Central memory CD8-positive, alpha-beta T cell (primary cell): ENCODE data around the gene IGFBP1.

Experiments used
- ATAC-seq: fragments of 150-1000 bp; cut with Tn5 transposase; replicated peaks from 2 replicates; pipeline ENCODE4 v1.10.0; 2022; ENCODE audit warnings: mild to moderate bottlenecking, moderate FRiP score, moderate number of reproducible peaks; ENCODE audit not compliant: poor library complexity, severe bottlenecking; ENCODE audit errors: extremely low read depth
- DNase-seq, 2 donors: peaks; one replicate each; pipeline ENCODE4 v3.0.0; 2021; ENCODE audit warnings: low spot score in 2 of 2
- H3K27ac Mint-ChIP-seq: one replicate; pipeline ENCODE4 v1.8.0; 2022; ENCODE audit warnings: low read depth, mild to moderate bottlenecking, moderate library complexity, mixed read lengths
- H3K27me3 Mint-ChIP-seq: one replicate; pipeline ENCODE4 v1.8.0; 2022; ENCODE audit warnings: mixed read lengths
- H3K36me3 Mint-ChIP-seq: one replicate; pipeline ENCODE4 v1.8.0; 2022; ENCODE audit warnings: mild to moderate bottlenecking, moderate library complexity, mixed read lengths; ENCODE audit not compliant: insufficient read depth
- H3K4me1 Mint-ChIP-seq: one replicate; pipeline ENCODE4 v1.8.0; 2022; ENCODE audit warnings: mixed read lengths
- H3K4me3 Mint-ChIP-seq: one replicate; pipeline ENCODE4 v1.8.0; 2022; ENCODE audit warnings: mild to moderate bottlenecking, moderate library complexity, mixed read lengths
- H3K9me3 Mint-ChIP-seq: one replicate; pipeline ENCODE4 v1.8.0; 2022; ENCODE audit warnings: mixed read lengths

IGFBP1 gene

GRCh38 chr7:45919231-45919784 lies 31.0 kb downstream of the IGFBP1 start:
- Mint-ChIP-seq H3K4me3 (no peak overlapping the region), H3K27me3 (peaks cover 65% of the 10 kb centered on the region), H3K4me1 (peaks cover 13% of the 10 kb centered on the region), H3K27ac (no peak overlapping the region), H3K9me3 (no peaks in the 10 kb centered on the region), H3K36me3 (peaks cover 6% of the 10 kb centered on the region)
- ATAC-seq (no peak), DNase-seq (no peak)

- no peak for DNase-seq
- peak overlapping the region; percentile 41 for H3K27ac Mint-ChIP-seq
- H3K4me1 Mint-ChIP-seq, result peaks cover 13% of the 10 kb centered on the region
- peaks cover 66% of the 10 kb centered on the region for H3K27me3 Mint-ChIP-seq
- no peaks in the 10 kb centered on the region for H3K9me3 Mint-ChIP-seq
- ATAC-seq, result no peak
- peaks cover 6% of the 10 kb centered on the region for H3K36me3 Mint-ChIP-seq
- H3K4me3 Mint-ChIP-seq, result peak overlapping the region; percentile 66
Observed at GRCh38 chr7:45919993-45920459, 31.7 kb downstream of the IGFBP1 start.

DNA sequence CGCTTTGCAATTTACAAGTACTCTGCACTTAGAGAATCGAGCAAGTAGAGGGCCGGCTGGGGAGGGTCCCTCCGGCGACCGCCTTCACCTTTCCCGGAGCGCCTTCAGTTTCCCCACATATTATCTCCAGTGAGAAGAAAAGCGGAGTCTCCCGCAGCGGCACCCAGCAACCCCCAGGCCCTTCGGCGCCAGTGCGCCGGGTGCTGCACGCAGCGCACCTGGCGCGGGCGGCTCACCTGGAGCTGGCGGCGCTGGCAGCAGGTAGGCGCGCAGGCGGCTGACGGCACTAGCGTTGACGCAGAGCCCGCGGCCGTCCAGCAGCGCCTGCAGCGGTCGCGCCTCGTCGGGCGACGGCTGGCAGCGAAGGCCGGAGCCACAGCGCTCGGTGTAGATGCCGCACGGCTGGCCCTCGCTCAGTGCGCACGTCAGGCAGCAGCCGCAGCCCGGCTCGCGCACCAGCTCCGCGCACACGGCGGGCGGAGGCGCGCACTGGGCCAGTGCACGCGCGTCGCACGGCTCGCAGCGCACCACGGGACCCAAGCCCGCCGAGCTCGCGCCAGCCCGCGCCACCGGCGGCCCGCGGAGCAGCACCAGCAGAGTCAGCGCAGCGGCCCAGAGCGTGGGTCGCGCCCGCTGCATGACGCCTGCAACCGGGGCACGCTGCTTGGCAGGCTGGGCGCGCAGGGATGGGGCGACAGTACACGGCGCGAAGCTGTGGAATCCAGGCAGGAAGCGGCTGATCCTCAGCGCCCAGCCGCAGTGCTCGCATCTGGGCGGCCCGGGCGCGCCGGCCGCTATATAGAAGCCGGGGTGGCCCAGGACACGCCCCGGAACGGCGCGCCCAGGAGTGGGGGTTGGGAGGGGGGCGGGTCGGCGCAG lies 32.5 kb downstream of the IGFBP1 start, which contains the start of gene IGFBP3:
Gene IGFBP3, minus strand, starts transcription at position 771 of the 879 bp plus-strand sequence. Its CDS starts 132 bp downstream, at position 639.
- Mint-ChIP-seq H3K27ac (peak within 1 kb of the TSS; percentile 41), H3K9me3 (no peaks in the 10 kb centered on the region), H3K4me1 (peaks cover 13% of the 10 kb centered on the region), H3K4me3 (peak within 1 kb of the TSS; percentile 66), H3K36me3 (peaks cover 3% of the 10 kb centered on the region), H3K27me3 (peaks cover 62% of the 10 kb centered on the region)
- ATAC-seq (peak; percentile 41), DNase-seq (no peak)

- no peak overlapping the region for H3K27ac Mint-ChIP-seq
- no peaks in the 10 kb centered on the region for H3K36me3 Mint-ChIP-seq
- DNase-seq (no peak), ATAC-seq (no peak)
- peak overlapping the region; percentile 41 for H3K4me3 Mint-ChIP-seq
- peaks cover 13% of the 10 kb centered on the region for H3K4me1 Mint-ChIP-seq
- H3K9me3 Mint-ChIP-seq, result no peaks in the 10 kb centered on the region
- peaks cover 56% of the 10 kb centered on the region for H3K27me3 Mint-ChIP-seq
Observed at GRCh38 chr7:45921381-45921698, 33.1 kb downstream of the IGFBP1 start.

- DNase-seq (no peak), ATAC-seq (no peak)
- Mint-ChIP-seq H3K4me3 (peak overlapping the region; percentile 51), H3K9me3 (no peaks in the 10 kb centered on the region), H3K36me3 (no peaks in the 10 kb centered on the region), H3K27me3 (peaks cover 50% of the 10 kb centered on the region), H3K4me1 (peaks cover 13% of the 10 kb centered on the region), H3K27ac (peak overlapping the region; percentile 17)
Observed at GRCh38 chr7:45921699-45922519, 33.6 kb downstream of the IGFBP1 start.

DNA sequence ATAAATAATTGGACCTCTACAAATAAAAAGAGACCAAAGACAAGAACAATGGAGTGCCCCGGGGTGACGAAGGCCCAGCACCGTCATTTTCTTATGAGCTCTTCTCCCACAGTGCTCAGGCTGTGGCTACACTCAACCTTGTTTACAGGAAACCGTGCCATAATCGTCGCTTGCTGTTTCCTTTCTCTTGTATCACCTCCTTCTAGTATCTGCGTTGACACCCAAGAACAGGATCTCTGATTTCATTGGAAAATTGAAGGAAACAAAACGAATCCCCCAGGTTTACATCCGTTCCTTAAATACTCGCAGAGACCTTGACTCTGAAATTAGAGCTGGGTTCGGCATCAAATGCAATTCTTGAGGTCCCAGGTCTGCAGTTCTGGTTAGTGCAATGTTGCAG lies 34.5 kb downstream of the IGFBP1 start:
- H3K36me3 Mint-ChIP-seq, result no peaks in the 10 kb centered on the region
- peak overlapping the region; percentile 51 for H3K4me3 Mint-ChIP-seq
- peak overlapping the region; percentile 17 for H3K27ac Mint-ChIP-seq
- peaks cover 19% of the 10 kb centered on the region for H3K4me1 Mint-ChIP-seq
- H3K9me3 Mint-ChIP-seq, result no peaks in the 10 kb centered on the region
- H3K27me3 Mint-ChIP-seq, result peaks cover 49% of the 10 kb centered on the region
- ATAC-seq, result peak; percentile 31
- DNase-seq, result no peak

DNA sequence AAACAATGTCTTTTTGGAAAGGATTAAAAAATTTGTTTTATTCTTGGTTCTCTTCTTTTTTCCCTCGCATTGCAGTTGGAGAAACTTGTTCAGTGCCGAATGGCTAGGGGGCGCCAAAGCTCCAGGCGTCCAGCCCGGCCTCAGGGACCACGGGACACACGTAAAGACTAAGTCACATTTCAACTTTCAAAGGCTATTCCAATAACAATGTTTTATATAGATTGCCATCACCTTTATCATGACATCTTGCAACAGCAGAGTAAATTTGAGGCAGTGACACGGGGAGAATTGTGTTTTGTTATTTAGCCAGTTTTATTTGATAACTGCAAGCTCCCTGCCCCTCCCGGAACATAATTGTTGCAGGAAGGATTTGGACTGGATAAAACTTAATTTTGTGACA lies 35.0 kb downstream of the IGFBP1 start:
- Mint-ChIP-seq H3K27me3 (peaks cover 45% of the 10 kb centered on the region), H3K36me3 (no peaks in the 10 kb centered on the region), H3K9me3 (no peaks in the 10 kb centered on the region), H3K27ac (peak overlapping the region; percentile 17), H3K4me3 (peak overlapping the region; percentile 51), H3K4me1 (peaks cover 19% of the 10 kb centered on the region)
- ATAC-seq (no peak), DNase-seq (no peak)

DNA sequence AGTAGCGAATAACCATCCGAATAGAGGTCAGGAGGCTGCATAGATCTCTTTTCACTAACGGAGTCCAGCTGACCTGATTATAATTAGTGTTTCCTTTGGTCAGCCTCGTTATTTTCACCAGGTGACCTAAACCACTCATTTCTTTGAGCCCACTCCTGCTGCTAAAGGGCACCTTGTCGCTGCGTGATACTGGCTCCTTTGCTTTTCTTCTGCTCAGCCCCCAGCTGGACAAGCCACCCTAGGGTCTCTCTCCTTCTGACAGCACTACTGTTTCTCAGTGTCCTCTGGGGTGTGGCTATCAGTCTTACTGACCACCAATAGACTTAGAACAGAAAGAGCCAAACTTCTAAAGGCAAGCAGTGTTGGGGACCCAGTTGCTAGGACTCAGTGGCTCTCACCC lies 35.5 kb downstream of the IGFBP1 start:
- Mint-ChIP-seq H3K27me3 (peaks cover 41% of the 10 kb centered on the region), H3K4me1 (peaks cover 19% of the 10 kb centered on the region), H3K36me3 (no peaks in the 10 kb centered on the region), H3K27ac (no peak overlapping the region), H3K9me3 (no peaks in the 10 kb centered on the region), H3K4me3 (no peak overlapping the region)
- ATAC-seq, result no peak
- no peak for DNase-seq

DNA sequence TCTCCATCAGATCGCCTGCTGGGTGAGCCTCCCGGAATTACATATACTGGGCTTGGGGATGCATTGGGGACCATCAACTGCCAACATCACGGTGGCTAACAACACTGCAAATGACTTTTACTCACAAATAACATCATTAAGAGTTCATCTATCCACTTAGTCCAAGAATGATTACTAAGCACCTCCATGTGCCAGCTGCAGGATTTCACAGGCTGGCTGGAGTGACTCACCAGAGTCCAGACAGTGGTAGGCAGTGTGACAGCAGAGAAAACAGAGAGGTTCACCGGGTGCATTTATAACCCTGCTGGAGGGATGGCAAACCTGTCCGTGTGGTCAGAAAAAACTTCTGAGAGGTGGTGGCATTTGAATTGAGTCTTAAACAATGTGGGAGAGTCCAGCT lies 36.0 kb downstream of the IGFBP1 start:
- H3K27ac Mint-ChIP-seq, result no peak overlapping the region
- H3K9me3 Mint-ChIP-seq, result no peaks in the 10 kb centered on the region
- H3K4me1 Mint-ChIP-seq, result peaks cover 19% of the 10 kb centered on the region
- H3K27me3 Mint-ChIP-seq, result peaks cover 41% of the 10 kb centered on the region
- H3K36me3 Mint-ChIP-seq, result no peaks in the 10 kb centered on the region
- no peak overlapping the region for H3K4me3 Mint-ChIP-seq
- ATAC-seq (no peak), DNase-seq (no peak)

GRCh38 chr7:45927721-45928120 lies 39.4 kb downstream of the IGFBP1 start:
- peaks cover 17% of the 10 kb centered on the region for H3K27me3 Mint-ChIP-seq
- no peak for ATAC-seq
- no peak overlapping the region for H3K27ac Mint-ChIP-seq
- H3K4me3 Mint-ChIP-seq, result peak overlapping the region; percentile 52
- H3K9me3 Mint-ChIP-seq, result no peaks in the 10 kb centered on the region
- no peaks in the 10 kb centered on the region for H3K36me3 Mint-ChIP-seq
- H3K4me1 Mint-ChIP-seq, result peaks cover 13% of the 10 kb centered on the region
- no peak for DNase-seq

- ATAC-seq, result no peak
- Mint-ChIP-seq H3K9me3 (no peaks in the 10 kb centered on the region), H3K27me3 (no peaks in the 10 kb centered on the region), H3K27ac (no peak overlapping the region), H3K4me1 (peaks cover 6% of the 10 kb centered on the region), H3K36me3 (no peaks in the 10 kb centered on the region), H3K4me3 (no peak overlapping the region)
- no peak for DNase-seq
Observed at GRCh38 chr7:45930967-45931366, 42.7 kb downstream of the IGFBP1 start.

DNA sequence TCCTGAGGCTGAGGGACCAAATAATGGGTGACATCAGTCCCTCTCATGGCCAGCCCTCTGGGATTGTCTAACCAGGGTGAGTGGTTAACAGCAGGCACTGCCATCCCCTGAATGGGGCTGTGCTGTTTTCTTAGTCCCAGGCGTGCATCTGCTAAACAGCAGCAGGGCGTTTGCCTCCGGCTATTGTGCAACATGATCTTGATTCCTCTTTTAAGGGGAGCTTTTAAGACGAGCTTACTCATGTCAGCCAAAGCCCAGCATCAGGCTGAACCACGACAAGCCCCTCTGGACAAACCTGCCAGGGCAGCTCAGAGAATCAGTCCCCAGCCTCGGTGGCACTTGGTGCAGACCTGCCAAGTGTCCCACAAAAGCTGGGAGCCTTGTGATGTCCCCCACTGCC lies 49.0 kb downstream of the IGFBP1 start:
- H3K27ac Mint-ChIP-seq, result no peak overlapping the region
- H3K4me3 Mint-ChIP-seq, result no peak overlapping the region
- H3K27me3 Mint-ChIP-seq, result no peaks in the 10 kb centered on the region
- H3K36me3 Mint-ChIP-seq, result peaks cover 2% of the 10 kb centered on the region
- H3K4me1 Mint-ChIP-seq, result peaks cover 12% of the 10 kb centered on the region
- peaks cover 5% of the 10 kb centered on the region for H3K9me3 Mint-ChIP-seq
- DNase-seq (no peak), ATAC-seq (no peak)
